ENCODE results near the gene WFDC12.

GRCh38 chr20:45110301-45110700 is 14.0 kb downstream of the WFDC12 start:
- no peak for TF ChIP-seq EZH2 (IDR thresholded peaks at IDR 0.05; ENCODE audit: low read length)
- TF ChIP-seq, protein P1, sequence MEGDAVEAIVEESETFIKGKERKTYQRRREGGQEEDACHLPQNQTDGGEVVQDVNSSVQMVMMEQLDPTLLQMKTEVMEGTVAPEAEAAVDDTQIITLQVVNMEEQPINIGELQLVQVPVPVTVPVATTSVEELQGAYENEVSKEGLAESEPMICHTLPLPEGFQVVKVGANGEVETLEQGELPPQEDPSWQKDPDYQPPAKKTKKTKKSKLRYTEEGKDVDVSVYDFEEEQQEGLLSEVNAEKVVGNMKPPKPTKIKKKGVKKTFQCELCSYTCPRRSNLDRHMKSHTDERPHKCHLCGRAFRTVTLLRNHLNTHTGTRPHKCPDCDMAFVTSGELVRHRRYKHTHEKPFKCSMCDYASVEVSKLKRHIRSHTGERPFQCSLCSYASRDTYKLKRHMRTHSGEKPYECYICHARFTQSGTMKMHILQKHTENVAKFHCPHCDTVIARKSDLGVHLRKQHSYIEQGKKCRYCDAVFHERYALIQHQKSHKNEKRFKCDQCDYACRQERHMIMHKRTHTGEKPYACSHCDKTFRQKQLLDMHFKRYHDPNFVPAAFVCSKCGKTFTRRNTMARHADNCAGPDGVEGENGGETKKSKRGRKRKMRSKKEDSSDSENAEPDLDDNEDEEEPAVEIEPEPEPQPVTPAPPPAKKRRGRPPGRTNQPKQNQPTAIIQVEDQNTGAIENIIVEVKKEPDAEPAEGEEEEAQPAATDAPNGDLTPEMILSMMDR (optimal IDR thresholded peaks at IDR 0.05 in 1 of 3, IDR thresholded peaks at IDR 0.05 in 1 of 3, conservative IDR thresholded peaks at IDR 0.05 in 1 of 3; ENCODE audit: extremely low read depth in 1 of 3, insufficient read depth in 2 of 3, low read length in 3 of 3) = no peak

All from keratinocyte (primary cell).